ENCODE measurements around the gene NELFE.

NELFE gene

GRCh38 chr6:31948306-31948705 lies 10.5 kb downstream of the NELFE start:
- Histone ChIP-seq H3K9me3 (no peaks in the 10 kb centered on the region), H3K27me3 (peaks cover 46% of the 10 kb centered on the region), H3K27ac (no peak overlapping the region), H3K4me3 (ENCODE audit: low read depth in 1 of 2, low read length in 1 of 2) (no peak overlapping the region), H3K4me1 (ENCODE audit: control insufficient read depth in 1 of 2, insufficient read depth in 1 of 2, low read depth in 1 of 2, low read length in 1 of 2) (no peaks in the 10 kb centered on the region), H3K36me3 (peaks cover 27% of the 10 kb centered on the region)
- TF ChIP-seq, protein P1, sequence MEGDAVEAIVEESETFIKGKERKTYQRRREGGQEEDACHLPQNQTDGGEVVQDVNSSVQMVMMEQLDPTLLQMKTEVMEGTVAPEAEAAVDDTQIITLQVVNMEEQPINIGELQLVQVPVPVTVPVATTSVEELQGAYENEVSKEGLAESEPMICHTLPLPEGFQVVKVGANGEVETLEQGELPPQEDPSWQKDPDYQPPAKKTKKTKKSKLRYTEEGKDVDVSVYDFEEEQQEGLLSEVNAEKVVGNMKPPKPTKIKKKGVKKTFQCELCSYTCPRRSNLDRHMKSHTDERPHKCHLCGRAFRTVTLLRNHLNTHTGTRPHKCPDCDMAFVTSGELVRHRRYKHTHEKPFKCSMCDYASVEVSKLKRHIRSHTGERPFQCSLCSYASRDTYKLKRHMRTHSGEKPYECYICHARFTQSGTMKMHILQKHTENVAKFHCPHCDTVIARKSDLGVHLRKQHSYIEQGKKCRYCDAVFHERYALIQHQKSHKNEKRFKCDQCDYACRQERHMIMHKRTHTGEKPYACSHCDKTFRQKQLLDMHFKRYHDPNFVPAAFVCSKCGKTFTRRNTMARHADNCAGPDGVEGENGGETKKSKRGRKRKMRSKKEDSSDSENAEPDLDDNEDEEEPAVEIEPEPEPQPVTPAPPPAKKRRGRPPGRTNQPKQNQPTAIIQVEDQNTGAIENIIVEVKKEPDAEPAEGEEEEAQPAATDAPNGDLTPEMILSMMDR (IDR thresholded peaks at IDR 0.05): no peak

GRCh38 chr6:31947864-31948263 lies 10.9 kb downstream of the NELFE start:
- H3K9me3 ChIP-seq: no peaks in the 10 kb centered on the region
- no peaks in the 10 kb centered on the region for H3K4me1 ChIP-seq (ENCODE audit: control insufficient read depth in 1 of 2, insufficient read depth in 1 of 2, low read depth in 1 of 2, low read length in 1 of 2)
- peaks cover 50% of the 10 kb centered on the region for H3K27me3 ChIP-seq
- peaks cover 22% of the 10 kb centered on the region for H3K36me3 ChIP-seq
- TF ChIP-seq, protein P1 (IDR thresholded peaks at IDR 0.05): no peak
- no peak overlapping the region for H3K27ac ChIP-seq
- H3K4me3 ChIP-seq (ENCODE audit: low read depth in 1 of 2, low read length in 1 of 2): no peak overlapping the region

DNA sequence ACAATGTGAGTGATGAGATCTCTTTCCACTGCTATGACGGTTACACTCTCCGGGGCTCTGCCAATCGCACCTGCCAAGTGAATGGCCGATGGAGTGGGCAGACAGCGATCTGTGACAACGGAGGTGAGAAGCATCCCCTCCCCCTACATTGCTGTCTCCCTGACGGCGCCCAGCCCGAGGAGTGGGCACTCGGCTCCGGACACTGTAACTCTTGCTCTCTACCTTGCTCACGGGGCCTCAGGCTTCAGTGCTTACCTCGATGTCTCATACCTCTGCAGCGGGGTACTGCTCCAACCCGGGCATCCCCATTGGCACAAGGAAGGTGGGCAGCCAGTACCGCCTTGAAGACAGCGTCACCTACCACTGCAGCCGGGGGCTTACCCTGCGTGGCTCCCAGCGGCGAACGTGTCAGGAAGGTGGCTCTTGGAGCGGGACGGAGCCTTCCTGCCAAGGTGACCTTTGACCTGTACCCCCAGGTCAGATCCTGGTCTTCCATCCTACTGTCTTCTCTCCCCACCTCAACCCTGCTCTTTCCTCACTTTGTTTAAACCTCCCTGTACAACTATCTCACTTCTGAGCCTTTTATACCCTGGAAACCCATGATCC lies 11.6 kb downstream of the NELFE start:
- H3K9me3 ChIP-seq: no peaks in the 10 kb centered on the region
- H3K4me1 ChIP-seq (ENCODE audit: control insufficient read depth in 1 of 2, insufficient read depth in 1 of 2, low read depth in 1 of 2, low read length in 1 of 2): no peaks in the 10 kb centered on the region
- no peak overlapping the region for H3K27ac ChIP-seq
- no peak overlapping the region for H3K4me3 ChIP-seq (ENCODE audit: low read depth in 1 of 2, low read length in 1 of 2)
- peaks cover 15% of the 10 kb centered on the region for H3K36me3 ChIP-seq
- TF ChIP-seq, protein P1 (IDR thresholded peaks at IDR 0.05): no peak
- peaks cover 57% of the 10 kb centered on the region for H3K27me3 ChIP-seq

- no peaks in the 10 kb centered on the region for H3K9me3 ChIP-seq
- H3K4me3 ChIP-seq (ENCODE audit: low read depth in 1 of 2, low read length in 1 of 2): no peak overlapping the region
- H3K27ac ChIP-seq: no peak overlapping the region
- H3K36me3 ChIP-seq: peaks cover 8% of the 10 kb centered on the region
- no peaks in the 10 kb centered on the region for H3K4me1 ChIP-seq (ENCODE audit: control insufficient read depth in 1 of 2, insufficient read depth in 1 of 2, low read depth in 1 of 2, low read length in 1 of 2)
- peaks cover 57% of the 10 kb centered on the region for H3K27me3 ChIP-seq
- TF ChIP-seq, protein P1 (IDR thresholded peaks at IDR 0.05): no peak
These were observed 12.3 kb downstream of the NELFE start for GRCh38 chr6:31946370-31946885.

GRCh38 chr6:31945507-31946369 lies 13.0 kb downstream of the NELFE start, which contains the start of gene CFB:
Gene CFB (plus strand): TSS chr6:31946095. CDS start chr6:31946222, 127 bp downstream.
- no peaks in the 10 kb centered on the region for H3K9me3 ChIP-seq
- H3K36me3 ChIP-seq: peaks cover 1% of the 10 kb centered on the region
- no peak within 1 kb of the TSS for H3K27ac ChIP-seq
- H3K4me1 ChIP-seq (ENCODE audit: control insufficient read depth in 1 of 2, insufficient read depth in 1 of 2, low read depth in 1 of 2, low read length in 1 of 2): no peaks in the 10 kb centered on the region
- no peak within 1 kb of the TSS for H3K4me3 ChIP-seq (ENCODE audit: low read depth in 1 of 2, low read length in 1 of 2)
- H3K27me3 ChIP-seq: peaks cover 57% of the 10 kb centered on the region
- TF ChIP-seq, protein P1 (IDR thresholded peaks at IDR 0.05): no peak
